ENCODE measurements around the gene PSMF1.

DNA sequence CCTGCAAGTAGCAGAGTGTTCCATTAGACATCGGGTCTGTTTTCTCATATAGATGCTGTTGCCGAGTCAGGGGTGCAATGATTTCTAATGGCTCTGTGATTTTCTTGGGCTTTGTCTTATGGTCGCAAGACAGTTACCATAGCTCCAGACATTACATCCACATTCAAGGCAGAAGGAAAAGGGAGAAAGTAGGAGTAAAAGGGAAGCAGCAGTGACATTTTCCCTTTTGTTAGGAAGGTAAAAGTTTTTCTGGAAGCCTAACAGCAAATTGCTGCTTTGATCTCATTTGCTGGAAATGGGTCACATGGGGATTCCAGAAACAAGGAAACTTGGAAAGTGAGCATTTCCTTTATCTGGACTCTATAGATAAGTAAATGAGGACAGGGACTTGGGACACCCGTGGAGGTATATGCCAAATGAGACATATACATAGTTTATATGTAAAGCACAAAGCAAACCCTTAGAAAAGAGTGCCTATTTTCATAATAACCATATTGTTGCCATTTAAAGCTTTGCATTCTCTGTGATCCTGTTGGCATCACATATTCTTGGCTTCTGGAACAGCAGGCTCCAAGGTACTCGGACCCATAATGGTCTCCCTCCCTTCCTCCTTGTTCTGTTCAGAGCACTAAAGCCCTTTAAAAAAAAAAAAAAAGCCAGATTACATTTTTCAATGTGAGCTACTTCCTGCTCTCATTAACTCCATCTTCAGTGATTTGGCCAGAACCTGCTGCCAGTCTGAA, 84.5 kb downstream of the PSMF1 start, which contains the start of gene C20orf202:
- TF ChIP-seq, protein P1, sequence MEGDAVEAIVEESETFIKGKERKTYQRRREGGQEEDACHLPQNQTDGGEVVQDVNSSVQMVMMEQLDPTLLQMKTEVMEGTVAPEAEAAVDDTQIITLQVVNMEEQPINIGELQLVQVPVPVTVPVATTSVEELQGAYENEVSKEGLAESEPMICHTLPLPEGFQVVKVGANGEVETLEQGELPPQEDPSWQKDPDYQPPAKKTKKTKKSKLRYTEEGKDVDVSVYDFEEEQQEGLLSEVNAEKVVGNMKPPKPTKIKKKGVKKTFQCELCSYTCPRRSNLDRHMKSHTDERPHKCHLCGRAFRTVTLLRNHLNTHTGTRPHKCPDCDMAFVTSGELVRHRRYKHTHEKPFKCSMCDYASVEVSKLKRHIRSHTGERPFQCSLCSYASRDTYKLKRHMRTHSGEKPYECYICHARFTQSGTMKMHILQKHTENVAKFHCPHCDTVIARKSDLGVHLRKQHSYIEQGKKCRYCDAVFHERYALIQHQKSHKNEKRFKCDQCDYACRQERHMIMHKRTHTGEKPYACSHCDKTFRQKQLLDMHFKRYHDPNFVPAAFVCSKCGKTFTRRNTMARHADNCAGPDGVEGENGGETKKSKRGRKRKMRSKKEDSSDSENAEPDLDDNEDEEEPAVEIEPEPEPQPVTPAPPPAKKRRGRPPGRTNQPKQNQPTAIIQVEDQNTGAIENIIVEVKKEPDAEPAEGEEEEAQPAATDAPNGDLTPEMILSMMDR (IDR thresholded peaks at IDR 0.05) = no peak
- TF ChIP-seq POLR2A (IDR thresholded peaks at IDR 0.05) = no peak
